ENCODE results near the gene PHOSPHO1. TPM values are rescaled to one million over a fixed set of nuclear protein-coding genes. Genes with fewer than 3 reads are reported as not detected.

PHOSPHO1 gene
- total RNA-seq, 2 experiments from 2014 or later = not detected

GRCh38 chr17:49196520-49196919, 34.1 kb downstream of the PHOSPHO1 start:
- POLR2A ChIA-PET = interaction anchor here (1.0 to 6.7 kb wide), 2 partner anchors 22 to 27 kb away, joined by 3 to 30 read pairs; no protein-coding TSS in a partner anchor
- ATAC-seq = no peak
- Mint-ChIP-seq H3K27ac (no peak overlapping the region), H3K4me1 (ENCODE audit: low read depth) (peaks cover 25% of the 10 kb centered on the region), H3K36me3 (ENCODE audit: low read depth) (peaks cover 7% of the 10 kb centered on the region), H3K4me3 (no peak overlapping the region), H3K9me3 (no peaks in the 10 kb centered on the region), H3K27me3 (no peaks in the 10 kb centered on the region)
- DNase-seq = no peak
- no peak for TF ChIP-seq CTCF (IDR thresholded peaks at IDR 0.05)
- CTCF ChIA-PET = interaction anchor here (2.1 to 14.8 kb wide), 3 partner anchors 15 to 31 kb away, joined by 11 to 126 read pairs (median 58); partner anchors contain the start of genes ABI3 and GNGT2
- intact Hi-C loops (cut with micrococcal nuclease) = no loop called here

- intact Hi-C loops (cut with micrococcal nuclease) = no loop called here
- H3K4me3 Mint-ChIP-seq = peak overlapping the region; percentile 22
- ChIA-PET POLR2A (interaction anchor here (1.0 to 6.7 kb wide), 4 partner anchors 14 to 28 kb away, joined by 3 to 52 read pairs (median 18); partner anchors contain the start of genes ABI3 and GNGT2), CTCF (interaction anchor here (1.5 to 14.8 kb wide), 4 partner anchors 9 to 31 kb away, joined by 5 to 126 read pairs (median 34); partner anchors contain the start of genes ABI3 and GNGT2)
- TF ChIP-seq CTCF (IDR thresholded peaks at IDR 0.05) = no peak
- ATAC-seq (no peak), DNase-seq (no peak)
- H3K4me1 Mint-ChIP-seq (ENCODE audit: low read depth) = peaks cover 29% of the 10 kb centered on the region
- H3K36me3 Mint-ChIP-seq (ENCODE audit: low read depth) = peaks cover 7% of the 10 kb centered on the region
- H3K9me3 Mint-ChIP-seq = no peaks in the 10 kb centered on the region
- peak overlapping the region; percentile 66 for H3K27ac Mint-ChIP-seq
- no peaks in the 10 kb centered on the region for H3K27me3 Mint-ChIP-seq
Measured at GRCh38 chr17:49195751-49196150, 34.8 kb downstream of the PHOSPHO1 start.

GRCh38 chr17:49194297-49194607, 36.3 kb downstream of the PHOSPHO1 start:
- DNase-seq = no peak
- Mint-ChIP-seq H3K27ac (peak overlapping the region; percentile 49), H3K36me3 (ENCODE audit: low read depth) (peaks cover 7% of the 10 kb centered on the region), H3K9me3 (no peaks in the 10 kb centered on the region), H3K4me1 (ENCODE audit: low read depth) (peaks cover 31% of the 10 kb centered on the region), H3K4me3 (peak overlapping the region; percentile 96), H3K27me3 (no peaks in the 10 kb centered on the region)
- POLR2A ChIA-PET = interaction anchor here (3.2 to 6.2 kb wide), 4 partner anchors 10 to 32 kb away, joined by 13 to 57 read pairs (median 38); partner anchors contain the start of genes ABI3 and GNGT2
- CTCF ChIA-PET = interaction anchor here (1.2 to 14.8 kb wide), 4 partner anchors 10 to 33 kb away, joined by 3 to 126 read pairs (median 32); partner anchors contain the start of genes ABI3 and GNGT2
- intact Hi-C loops (cut with micrococcal nuclease) = no loop called here
- TF ChIP-seq CTCF (IDR thresholded peaks at IDR 0.05) = no peak
- ATAC-seq = no peak

- DNase-seq = no peak
- H3K4me3 Mint-ChIP-seq = peak overlapping the region; percentile 96
- no peak for TF ChIP-seq CTCF (IDR thresholded peaks at IDR 0.05)
- intact Hi-C loops (cut with micrococcal nuclease) = no loop called here
- ChIA-PET POLR2A (interaction anchor here (0.7 to 6.2 kb wide), 7 partner anchors 11 to 69 kb away, joined by 3 to 57 read pairs (median 21); partner anchors contain the start of genes ABI3, GNGT2 and PHOSPHO1), CTCF (interaction anchor here (0.6 to 14.8 kb wide), 4 partner anchors 14 to 793 kb away, joined by 3 to 126 read pairs (median 31); partner anchors contain the start of genes ABI3 and GNGT2)
- H3K27me3 Mint-ChIP-seq = no peaks in the 10 kb centered on the region
- peaks cover 7% of the 10 kb centered on the region for H3K36me3 Mint-ChIP-seq (ENCODE audit: low read depth)
- H3K4me1 Mint-ChIP-seq (ENCODE audit: low read depth) = peaks cover 31% of the 10 kb centered on the region
- H3K9me3 Mint-ChIP-seq = no peaks in the 10 kb centered on the region
- H3K27ac Mint-ChIP-seq = peak overlapping the region; percentile 99
- ATAC-seq = no peak
Measured at GRCh38 chr17:49193513-49194296, 36.9 kb downstream of the PHOSPHO1 start.
